Left ventricle myocardium inferior (tissue), 1 donor: ENCODE measurements around the gene KRT85. TPM values are rescaled to one million over a fixed set of nuclear protein-coding genes. Genes with fewer than 3 reads are reported as not detected.

Experiments used
- DNase-seq: peaks from one replicate; pipeline ENCODE4 v3.0.0-alpha.2; 2020
- H3K27ac ChIP-seq: fragments of 200-600 bp; replicated peaks from 2 replicates; pipeline ENCODE4 v1.8.0; 2021
- H3K27me3 ChIP-seq: fragments of 200-600 bp; 2 replicates; pipeline ENCODE4 v1.8.0; 2021; ENCODE audit warnings: low read depth
- H3K36me3 ChIP-seq: fragments of 200-600 bp; 2 replicates; pipeline ENCODE4 v1.8.0; 2021
- H3K4me1 ChIP-seq: fragments of 200-600 bp; 2 replicates; pipeline ENCODE4 v1.8.0; 2021
- H3K4me3 ChIP-seq: fragments of 200-600 bp; 2 replicates; pipeline ENCODE4 v1.8.0; 2021; ENCODE audit warnings: mild to moderate bottlenecking, moderate library complexity
- H3K9me3 ChIP-seq: fragments of 200-600 bp; replicated peaks from 2 replicates; pipeline ENCODE4 v1.8.0; 2021
- CTCF ChIP-seq: fragments of 200-600 bp; IDR thresholded peaks from 2 replicates; pipeline ENCODE4 v1.8.0; 2021; ENCODE audit warnings: antibody characterized with exemption, mild to moderate bottlenecking, borderline replicate concordance
- intact Hi-C: fragments of 100-400 bp; cut with micrococcal nuclease; formaldehyde crosslinking; loops from one replicate; pipeline ENCODE4 v1.11.0; 2022
- total RNA-seq: library from RNA; stranded (reverse); fragmentation: NEBNext Ultra II Directional; extraction: Animal tissue kit (Norgen Biotek cat#: 25700); gene quantifications from one replicate; pipeline ENCODE4 v1.2.1, GENCODE V29; 2021
- donor health status: DM: no; HTN: yes; CAD: no; lungs with severe emphysema.

KRT85 gene
- total RNA-seq, 1 donor from 2014 or later, result not detected

- Histone ChIP-seq H3K9me3 (no peaks in the 10 kb centered on the region), H3K4me1 (peaks cover 8% of the 10 kb centered on the region), H3K27ac (no peak overlapping the region), H3K27me3 (peaks cover 71% of the 10 kb centered on the region), H3K4me3 (no peak overlapping the region), H3K36me3 (no peaks in the 10 kb centered on the region)
- DNase-seq, result no peak
- no peak for TF ChIP-seq CTCF
- intact Hi-C loops, result no loop called here
These were observed 11.1 kb downstream of the KRT85 start for GRCh38 chr12:52356031-52356761.

- no peak for TF ChIP-seq CTCF
- Histone ChIP-seq H3K4me3 (no peak overlapping the region), H3K27ac (no peak overlapping the region), H3K36me3 (no peaks in the 10 kb centered on the region), H3K27me3 (peaks cover 74% of the 10 kb centered on the region), H3K9me3 (no peaks in the 10 kb centered on the region), H3K4me1 (peaks cover 8% of the 10 kb centered on the region)
- intact Hi-C loops, result no loop called here
- no peak for DNase-seq
These were observed 12.1 kb downstream of the KRT85 start for GRCh38 chr12:52355176-52355575.

GRCh38 chr12:52354200-52354599 lies 13.1 kb downstream of the KRT85 start:
- TF ChIP-seq CTCF, result no peak
- Histone ChIP-seq H3K36me3 (no peaks in the 10 kb centered on the region), H3K4me3 (no peak overlapping the region), H3K27ac (no peak overlapping the region), H3K9me3 (no peaks in the 10 kb centered on the region), H3K27me3 (peaks cover 78% of the 10 kb centered on the region), H3K4me1 (peaks cover 8% of the 10 kb centered on the region)
- no peak for DNase-seq
- intact Hi-C loops, result no loop called here

- intact Hi-C loops, result no loop called here
- no peaks in the 10 kb centered on the region for H3K9me3 ChIP-seq
- no peak overlapping the region for H3K27ac ChIP-seq
- no peak for DNase-seq
- no peak overlapping the region for H3K4me3 ChIP-seq
- peaks cover 8% of the 10 kb centered on the region for H3K4me1 ChIP-seq
- TF ChIP-seq CTCF, result no peak
- no peaks in the 10 kb centered on the region for H3K36me3 ChIP-seq
- H3K27me3 ChIP-seq, result peaks cover 77% of the 10 kb centered on the region
These were observed 13.5 kb downstream of the KRT85 start for GRCh38 chr12:52353766-52354165.

- peaks cover 12% of the 10 kb centered on the region for H3K4me1 ChIP-seq
- intact Hi-C loops, result no loop called here
- DNase-seq, result no peak
- no peak overlapping the region for H3K4me3 ChIP-seq
- H3K27ac ChIP-seq, result no peak overlapping the region
- no peaks in the 10 kb centered on the region for H3K9me3 ChIP-seq
- TF ChIP-seq CTCF, result no peak
- peaks cover 69% of the 10 kb centered on the region for H3K27me3 ChIP-seq
- H3K36me3 ChIP-seq, result no peaks in the 10 kb centered on the region
These were observed 14.3 kb downstream of the KRT85 start for GRCh38 chr12:52352951-52353350.
